GM21367 (cell line): Measurements from ENCODE around the gene ACTL7A.
A peak's percentile ranks its signal among the peaks of the same experiment; 100 is the strongest.
"Not testable (repeated sequence)": the region's sequence is repeated elsewhere in the genome, so short reads cannot be mapped to it uniquely, and the experiment has no call there.

Source experiments
- ATAC-seq: cut with Tn5 transposase; IDR thresholded peaks from one replicate; pipeline ENCODE4 v1.9.1; 2021; ENCODE audit not compliant: unreplicated experiment

Gene ACTL7A

DNA sequence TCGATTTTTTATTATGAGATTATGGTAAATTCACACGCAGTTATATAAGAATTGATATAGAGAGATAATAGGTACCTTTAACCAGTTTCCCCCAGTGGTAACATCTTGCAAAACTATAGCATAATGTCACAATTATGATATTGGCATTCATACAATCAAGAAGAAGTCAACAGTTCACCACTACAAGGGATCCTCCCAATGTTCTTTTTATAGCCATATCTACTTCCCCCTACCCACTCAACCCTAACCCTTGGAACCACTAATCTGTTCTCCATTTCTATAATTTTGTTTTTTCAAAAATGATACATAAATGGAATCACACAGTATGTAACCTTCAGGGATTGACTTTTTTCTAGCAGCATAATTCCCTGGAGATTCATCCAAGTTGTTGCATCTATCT is 16.1 kb upstream of the ACTL7A start:
- no peak for ATAC-seq

DNA sequence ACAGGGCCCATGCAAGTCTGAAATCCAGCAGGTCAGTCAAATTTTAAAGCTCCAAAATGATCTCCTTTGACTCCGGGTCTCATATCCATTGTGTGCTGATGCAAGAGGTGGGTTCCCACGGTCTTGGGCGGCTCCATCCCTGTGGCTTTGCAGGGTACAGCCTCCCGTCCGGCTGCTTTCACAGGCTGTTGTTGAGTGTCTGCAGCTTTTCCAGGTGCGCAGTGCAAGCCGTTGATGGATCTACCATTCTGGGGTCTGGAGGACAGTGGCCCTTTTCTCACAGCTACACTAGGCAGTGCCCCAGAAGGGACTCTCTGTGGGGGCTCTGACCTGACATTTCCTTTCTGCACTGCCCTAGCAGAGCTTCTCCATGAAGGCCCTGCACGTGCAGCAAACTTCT is 13.8 kb upstream of the ACTL7A start:
- ATAC-seq = not testable (repeated sequence)

DNA sequence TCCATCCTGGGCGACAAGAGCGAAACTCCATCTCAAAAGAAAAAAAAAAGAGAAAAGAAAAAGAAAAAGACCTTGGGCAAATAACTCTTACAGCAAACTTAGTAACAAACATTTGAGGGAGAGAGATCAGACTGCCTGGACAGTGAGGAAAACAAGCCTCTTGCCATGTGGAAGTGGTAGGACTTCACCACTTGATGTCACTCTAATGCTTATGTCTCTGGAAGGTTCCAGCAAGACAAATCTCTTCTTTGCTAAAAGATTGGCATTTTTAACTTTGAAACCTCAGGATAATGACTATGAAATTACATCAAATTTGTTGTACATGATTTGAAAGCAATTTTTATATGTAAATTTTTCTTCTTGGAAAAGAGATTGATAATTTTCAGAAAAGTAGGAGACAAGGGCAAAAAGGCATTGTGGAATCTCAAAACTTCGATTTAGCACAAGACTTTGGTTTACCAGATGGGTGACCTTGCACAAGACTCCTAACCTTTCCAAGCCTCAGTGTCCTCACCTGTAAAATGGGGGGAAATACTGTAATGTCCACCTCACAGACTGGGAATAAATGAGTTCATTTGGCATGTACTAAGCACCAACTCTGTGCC is 11.7 kb upstream of the ACTL7A start:
- no peak for ATAC-seq

DNA sequence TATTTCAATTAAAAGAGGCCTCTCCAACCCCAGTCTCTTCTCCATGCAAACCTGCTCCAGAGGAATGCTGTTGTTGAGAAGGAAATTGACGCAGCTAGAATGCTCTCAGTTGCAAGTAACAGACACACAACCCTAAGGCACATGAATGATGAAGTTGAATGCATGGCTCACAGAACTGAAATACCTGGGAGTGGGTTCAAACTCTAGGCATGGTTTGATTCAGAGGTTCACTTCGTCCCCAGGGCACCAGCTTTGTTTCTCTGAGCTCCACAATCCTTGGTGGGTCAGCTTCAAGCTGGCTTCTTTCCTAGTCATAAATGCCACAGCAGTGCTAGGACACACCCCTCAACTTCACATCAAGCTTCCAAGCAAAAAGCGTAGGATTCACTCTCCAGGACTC is 10.9 kb upstream of the ACTL7A start:
- no peak for ATAC-seq

DNA sequence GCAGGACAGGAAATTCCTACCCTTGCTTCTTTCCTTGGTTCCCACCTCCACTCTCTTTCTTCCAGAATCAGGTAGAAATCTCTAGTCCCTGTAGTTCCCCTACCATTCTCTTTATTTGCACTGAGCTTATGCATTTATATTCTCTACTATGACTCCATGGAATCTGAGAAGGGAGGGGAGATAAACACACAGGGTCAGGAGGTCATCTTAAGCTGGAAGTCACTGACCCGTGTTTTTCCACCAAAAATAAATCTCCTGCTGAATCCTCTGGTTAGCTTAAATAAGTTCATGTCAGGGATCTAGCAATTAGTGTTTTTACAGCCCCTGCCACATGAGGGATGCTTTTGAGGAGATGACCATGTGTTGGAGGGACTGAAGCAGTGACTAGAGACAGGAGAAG is 10.0 kb upstream of the ACTL7A start:
- no peak for ATAC-seq

DNA sequence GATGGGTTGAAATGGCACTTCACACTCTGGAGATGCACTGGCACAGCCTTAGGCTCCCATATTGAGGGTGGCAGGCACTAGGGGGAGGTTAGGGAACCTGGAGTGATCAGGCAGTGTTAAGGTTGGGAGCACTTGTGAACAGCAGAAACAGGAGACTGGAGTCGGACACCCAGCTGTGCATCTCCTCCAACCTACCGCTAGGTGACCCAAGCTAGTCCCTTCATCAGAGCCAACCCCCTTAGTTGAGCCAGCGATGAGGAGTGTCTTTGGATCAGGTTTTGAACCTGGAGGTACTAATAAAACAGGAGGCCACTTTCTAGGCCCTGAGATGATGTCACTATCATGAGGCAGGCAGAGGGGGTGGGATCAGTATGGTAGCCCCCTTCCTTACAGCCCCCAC is 8.0 kb upstream of the ACTL7A start:
- ATAC-seq = no peak

DNA sequence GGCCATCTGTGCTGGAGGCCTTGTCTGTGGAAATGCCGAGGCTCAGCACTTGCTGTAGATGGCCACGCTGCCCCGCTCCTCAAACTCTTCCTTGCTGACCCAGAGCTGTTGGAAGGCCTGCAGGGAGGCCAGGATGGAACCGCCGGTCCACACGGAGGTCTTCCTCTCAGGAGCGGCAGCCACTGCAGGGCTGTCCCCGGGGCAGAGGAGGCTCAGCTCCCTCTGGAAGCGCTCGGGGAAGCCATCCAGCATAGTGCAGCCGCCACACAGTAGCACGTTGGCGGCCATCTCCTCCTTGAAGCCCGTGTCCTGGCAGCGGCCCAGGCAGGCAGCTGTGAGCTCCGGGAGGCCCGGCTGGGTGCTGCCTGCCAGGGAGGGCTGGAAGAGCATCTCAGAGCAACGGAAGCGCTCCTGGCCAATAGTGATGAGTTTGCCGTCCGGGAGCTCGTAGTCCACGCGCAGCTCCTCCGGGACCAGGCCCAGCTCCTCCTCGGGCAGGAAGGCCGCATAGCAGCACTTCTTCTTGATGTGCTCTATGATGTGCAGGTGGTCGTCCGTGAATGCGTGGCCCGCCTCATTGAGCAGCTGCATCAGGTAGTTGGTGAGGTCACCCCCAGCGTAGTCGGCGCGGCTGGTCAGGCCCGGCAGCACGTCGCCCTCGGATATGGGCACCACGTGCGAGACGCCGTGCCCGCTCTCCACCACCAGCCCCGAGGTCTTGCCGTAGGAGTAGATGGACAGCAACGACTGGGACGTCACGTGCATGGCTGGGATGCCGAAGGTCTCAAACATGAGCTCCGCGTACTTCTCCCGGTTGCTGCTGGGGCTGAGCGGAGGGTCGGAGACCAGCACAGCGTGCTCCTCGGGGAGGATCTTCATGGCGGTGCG is 7.2 kb upstream of the ACTL7A start:
- no peak for ATAC-seq

DNA sequence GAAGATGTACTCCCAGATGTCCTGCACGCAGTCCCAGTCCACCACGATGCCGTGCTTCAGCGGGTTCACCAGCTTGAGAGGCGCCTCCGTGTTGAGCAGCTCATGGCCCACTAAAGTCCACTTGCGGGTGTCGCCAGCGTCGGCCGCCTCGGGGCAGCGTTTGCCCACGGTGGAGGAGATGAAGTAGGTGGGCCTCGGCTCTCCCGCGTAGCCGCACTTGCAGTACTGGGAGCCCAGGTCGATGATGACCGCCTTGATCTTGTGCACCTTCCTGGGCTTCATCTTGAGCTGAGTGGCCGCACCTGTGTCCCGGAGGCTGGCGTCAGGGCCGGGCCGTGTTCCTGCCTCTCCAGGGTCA is 6.6 kb upstream of the ACTL7A start:
- no peak for ATAC-seq

DNA sequence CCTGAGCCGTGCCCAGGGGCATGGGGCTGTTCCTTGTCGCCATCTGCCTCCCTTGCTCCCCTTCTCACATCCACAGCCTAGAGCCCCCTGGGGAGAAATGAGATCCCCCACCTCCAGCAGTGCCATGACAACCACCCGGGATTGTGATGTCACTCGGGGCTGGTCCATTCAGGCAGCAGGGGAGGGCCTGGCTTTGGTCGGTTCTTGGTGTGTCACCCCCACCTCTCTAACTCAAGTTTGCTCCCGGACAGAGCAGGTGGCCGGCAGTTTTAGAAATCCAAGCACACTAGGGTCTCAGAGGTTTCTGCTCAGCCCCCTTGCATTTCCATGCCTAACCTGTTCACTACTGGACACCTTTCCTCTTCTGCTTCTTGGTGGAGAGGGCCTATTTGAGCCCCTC is 6.2 kb upstream of the ACTL7A start, which contains the start of gene ACTL7B:
Gene ACTL7B (minus strand): TSS at position 99 of the 400 bp plus-strand sequence. CDS start 56 bp downstream, at position 43.
- ATAC-seq = no peak

DNA sequence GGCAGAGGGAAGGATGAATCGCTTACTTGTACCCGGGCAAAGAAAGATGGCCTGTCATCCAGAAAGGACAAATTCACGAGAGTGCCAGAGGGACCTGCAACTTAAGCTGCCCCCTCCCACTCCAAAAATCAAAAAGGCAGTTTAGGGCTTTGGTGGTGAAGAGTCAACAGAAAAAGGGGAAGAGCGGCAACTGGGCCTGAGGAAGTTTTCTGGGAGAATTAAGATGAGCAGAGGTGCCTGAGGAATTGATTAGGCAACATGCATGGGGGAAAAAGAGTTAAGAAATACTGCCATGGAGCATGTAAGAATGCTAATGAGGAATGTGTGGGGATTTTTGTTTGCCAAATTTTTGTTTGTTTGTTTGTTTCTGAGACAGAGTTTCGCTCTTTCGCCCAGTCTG is 4.5 kb upstream of the ACTL7A start:
- no peak for ATAC-seq

DNA sequence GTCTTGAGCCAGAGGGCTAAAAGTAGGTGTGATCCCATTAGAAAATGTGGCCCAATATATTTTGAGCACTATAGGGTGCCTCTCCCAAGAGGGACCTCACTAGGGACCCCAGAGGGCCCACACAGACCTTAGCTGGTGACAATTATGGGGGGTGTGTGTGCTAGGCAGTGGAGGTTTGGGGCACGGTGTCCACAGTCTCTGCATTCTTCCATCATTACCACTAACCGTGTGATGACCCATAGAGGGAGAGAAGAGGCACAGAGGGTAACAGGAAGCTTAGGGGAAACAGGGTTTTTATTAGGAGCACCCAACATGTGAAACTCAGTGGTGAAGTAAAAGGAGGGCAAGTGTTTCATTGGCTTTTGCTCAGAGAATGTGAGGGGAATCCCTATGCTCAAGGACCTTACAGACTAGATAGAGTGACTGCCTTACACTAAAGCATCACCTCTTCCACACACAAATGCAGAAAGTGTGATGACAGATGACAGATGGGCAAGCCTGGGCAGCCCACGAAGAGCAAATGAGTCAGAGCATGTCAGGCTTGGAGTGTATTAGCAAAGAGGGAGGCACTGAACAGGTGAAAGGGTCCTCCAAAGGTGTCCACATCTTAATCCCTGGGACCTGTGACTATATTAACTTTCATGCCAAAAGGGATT is 2.5 kb upstream of the ACTL7A start:
- peak; percentile 58 for ATAC-seq

DNA sequence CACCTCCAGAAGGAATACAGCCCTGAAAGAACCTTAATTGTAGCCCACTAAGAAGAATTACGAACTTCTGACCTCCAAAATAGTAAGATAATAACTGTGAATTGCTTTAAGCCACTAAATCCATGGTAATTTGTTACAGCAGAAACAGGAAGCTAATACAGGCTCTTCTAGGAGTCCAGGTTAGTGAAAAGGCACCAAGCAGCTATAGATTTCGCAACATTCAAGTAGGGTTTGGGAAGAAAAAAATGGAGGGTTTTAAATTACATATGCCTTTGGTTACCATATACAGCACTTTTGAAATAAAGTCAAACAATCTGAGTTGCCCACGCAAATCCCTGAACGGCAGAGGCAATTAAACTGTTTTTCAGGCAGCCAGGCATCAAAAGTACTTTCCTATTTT is 1.7 kb upstream of the ACTL7A start:
- ATAC-seq = no peak

DNA sequence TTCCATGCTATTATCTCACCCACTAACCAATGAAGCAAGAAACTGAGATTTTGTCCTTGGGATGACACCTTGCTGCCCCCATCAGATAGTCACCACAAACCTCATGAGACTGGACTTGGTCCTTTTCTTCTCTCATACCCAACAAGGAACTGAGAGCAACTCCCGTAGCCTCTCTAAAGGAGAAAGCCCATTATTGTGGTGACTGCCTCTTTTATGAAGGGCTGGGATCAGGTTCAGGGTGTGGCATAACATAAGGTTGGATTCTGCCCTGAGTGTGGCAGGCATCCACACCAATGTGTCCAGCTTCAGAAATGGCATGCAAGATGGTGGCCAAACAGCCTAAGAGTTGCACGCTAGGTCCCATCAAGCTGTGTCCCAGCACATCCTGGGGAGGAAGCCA is 1.3 kb upstream of the ACTL7A start:
- ATAC-seq = no peak

DNA sequence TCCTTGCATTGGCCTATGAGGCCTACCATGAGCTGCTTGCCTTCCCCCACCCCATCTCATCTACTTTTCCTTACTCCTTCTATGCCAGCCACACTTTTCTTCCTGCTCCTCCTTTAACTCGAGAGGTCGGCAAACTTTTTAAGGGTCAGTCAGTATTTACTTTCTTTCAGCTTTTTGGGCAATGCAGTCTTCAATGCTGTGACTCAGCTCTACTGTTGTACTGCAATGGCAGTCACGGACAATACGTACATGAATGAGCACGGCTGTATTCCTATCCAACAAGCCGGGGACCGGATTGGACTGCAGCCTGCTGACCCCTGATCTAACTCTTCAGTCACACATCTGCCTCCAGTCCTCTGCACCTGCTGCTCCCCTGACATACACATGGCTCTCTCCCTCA is 602 bp upstream of the ACTL7A start:
- no peak for ATAC-seq

DNA sequence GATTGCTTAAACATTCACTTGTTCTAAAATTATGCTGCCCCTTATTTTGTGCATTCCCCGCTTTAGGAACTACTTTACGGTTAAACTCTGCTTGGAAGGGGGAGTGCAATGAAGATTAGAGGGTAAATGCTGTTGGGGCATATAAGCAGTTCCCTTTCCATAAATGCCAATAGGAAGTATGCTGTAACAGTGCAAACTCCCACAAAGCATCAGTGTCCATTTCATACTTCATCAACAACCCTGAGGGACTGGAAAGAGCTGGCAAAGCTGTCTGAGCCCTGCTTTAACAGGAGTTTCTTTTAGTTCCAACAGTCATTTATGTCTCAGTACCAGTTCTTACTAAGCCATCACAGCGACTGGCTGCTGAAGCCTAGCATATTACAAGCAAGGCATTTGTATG is 1.8 kb downstream of the ACTL7A start:
- no peak for ATAC-seq

DNA sequence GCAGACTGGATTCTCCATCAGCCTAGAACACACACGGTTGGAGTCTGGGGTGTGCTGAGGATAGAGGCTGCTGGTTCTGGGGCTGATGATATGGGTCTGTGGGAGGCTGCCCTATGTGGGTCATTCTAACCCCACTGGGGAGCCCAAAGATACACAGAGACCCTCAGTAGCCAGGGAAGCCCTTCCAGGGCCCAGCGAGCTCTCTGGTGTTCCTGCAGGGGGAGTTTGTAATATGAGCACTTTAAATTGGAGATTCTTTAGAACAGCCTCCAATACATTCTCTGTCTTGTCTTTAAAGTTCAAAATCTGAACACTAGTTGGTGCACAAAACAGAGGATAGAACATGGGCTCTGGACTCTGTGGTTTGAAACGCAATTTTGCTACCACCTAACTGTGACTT is 2.4 kb downstream of the ACTL7A start:
- ATAC-seq = no peak

DNA sequence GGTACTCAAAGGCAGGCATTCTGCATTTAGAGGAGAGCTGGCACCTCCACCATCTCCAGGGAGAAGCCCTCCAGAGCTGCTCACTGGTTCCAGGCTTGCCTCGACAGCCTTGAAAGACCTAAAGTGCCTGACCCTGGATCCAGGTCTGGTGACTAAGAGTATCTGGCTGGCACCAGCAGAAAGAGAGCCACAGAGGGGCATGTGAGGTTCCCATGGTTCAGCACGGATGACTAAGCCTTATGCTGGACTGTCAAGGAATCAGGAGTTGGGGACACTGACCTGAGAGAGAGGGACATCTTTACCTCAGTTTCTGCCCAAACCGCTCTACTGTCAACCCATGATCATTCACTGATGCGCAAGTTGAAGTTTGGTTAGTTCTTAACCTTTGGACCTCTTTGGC is 3.0 kb downstream of the ACTL7A start:
- no peak for ATAC-seq

DNA sequence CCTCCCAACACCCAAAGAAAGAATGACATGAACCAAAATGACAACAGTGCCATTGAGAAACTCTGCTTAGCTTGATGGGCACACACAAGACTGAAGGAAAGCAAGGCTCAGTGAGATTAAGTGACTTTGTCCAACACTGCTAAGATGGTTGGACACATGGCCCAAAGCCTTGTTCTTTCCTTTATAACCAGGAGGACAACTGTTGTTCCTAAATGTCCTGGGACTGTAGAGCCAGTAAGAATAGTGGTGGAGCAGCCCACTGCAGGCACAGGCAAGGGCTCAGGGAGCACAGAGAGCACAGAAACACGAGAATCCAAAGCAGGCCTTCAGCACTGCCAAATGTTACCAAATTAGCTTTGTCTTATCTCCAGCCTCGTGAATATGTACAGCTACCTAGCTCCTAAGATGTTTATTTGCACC is 3.9 kb downstream of the ACTL7A start:
- no peak for ATAC-seq

DNA sequence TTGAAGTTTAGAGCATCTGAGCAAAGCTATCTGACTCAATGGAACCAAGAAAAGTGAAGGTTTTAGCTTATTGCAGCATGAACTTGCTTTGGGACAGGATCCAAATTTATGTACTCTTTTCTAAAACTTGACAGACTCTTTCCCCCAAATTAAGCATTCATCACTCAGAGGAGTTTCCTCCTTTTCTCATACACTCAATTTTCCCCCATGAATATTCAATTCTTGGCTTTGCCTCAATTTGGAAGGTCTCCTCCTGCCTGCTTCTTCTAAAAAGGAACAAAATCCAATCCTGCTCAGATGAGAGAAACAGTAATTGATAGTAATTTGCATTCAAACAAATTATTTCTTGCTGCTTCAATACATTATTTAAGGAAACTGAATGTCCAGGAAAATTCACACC is 5.0 kb downstream of the ACTL7A start:
- no peak for ATAC-seq

DNA sequence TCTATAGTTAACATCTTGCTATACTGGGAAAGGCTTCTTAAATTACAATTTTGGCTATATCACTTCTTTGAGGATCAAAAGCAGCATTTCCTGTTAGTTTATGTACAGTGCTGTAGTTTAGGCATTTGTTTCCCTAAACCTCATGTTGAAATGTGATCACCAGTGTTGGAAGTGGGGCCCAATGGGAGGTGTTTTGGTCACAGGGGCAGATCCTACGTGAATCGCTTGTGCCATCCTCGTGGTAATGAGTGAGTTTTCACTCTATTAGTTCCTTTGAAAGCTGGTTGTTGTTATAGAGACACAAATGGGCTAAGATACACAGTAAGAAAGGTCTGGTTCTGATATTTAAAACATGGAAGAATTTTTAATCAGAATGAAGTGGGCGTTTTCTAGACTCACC is 5.8 kb downstream of the ACTL7A start:
- no peak for ATAC-seq

DNA sequence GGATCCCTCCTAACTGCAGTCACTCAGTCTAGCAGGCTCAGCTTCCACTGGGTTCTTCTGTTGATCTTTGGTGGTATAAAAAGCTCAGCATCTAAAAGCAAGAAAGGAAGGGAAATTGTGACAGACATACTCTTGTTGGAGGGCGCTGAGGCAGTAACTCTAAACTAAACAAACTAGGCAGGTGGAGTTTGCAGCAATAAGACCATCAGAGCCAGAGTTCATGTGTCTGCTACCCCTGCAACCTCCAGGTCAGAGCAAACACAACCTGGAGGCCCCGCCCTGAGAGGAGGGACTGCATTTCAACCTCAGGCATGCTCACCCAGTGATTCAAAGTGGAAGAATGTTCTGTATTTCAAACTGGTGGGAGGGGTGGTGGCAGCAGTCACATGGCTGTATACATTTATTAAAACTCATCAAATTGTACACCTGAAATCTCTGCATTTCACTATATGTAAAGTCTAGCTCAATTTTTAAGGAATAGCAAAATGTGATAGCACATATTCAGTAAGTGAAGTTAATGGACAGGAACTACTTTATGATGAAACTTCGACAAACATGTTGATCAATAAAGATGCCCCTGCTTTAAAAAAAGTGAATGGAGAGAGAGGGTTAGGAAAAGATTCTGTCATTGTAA is 7.1 kb downstream of the ACTL7A start:
- no peak for ATAC-seq
